GM06990 (cell line): ENCODE data around the gene FERMT1.
A peak's percentile ranks its signal among the peaks of the same experiment; 100 is the strongest.

ENCODE experiments used
- DNase-seq: peaks from one replicate; pipeline ENCODE4 v3.0.0-alpha.2; 2011; ENCODE audit not compliant: insufficient read length; ENCODE audit errors: extremely low read depth
- H3K27me3 ChIP-seq: replicated peaks from 2 replicates; pipeline ENCODE4 v1.6.0; 2011; ENCODE audit warnings: low read length; ENCODE audit not compliant: control insufficient read depth, insufficient read depth
- H3K36me3 ChIP-seq: 2 replicates; pipeline ENCODE4 v1.5.1; 2011; ENCODE audit warnings: low read length; ENCODE audit not compliant: control insufficient read depth, insufficient read depth
- H3K4me3 ChIP-seq: replicated peaks from 2 replicates; pipeline ENCODE4 v1.5.1; 2011; ENCODE audit warnings: low read depth, mild to moderate bottlenecking, control low read depth, low read length
- TF ChIP-seq, protein P1 (sequence below): IDR thresholded peaks from 2 replicates; pipeline ENCODE4 v1.5.1; 2011; ENCODE audit warnings: low read length, control low read depth, mild to moderate bottlenecking, inconsistent platforms; ENCODE audit not compliant: insufficient read depth, poor library complexity, severe bottlenecking

The FERMT1 gene, protein sequence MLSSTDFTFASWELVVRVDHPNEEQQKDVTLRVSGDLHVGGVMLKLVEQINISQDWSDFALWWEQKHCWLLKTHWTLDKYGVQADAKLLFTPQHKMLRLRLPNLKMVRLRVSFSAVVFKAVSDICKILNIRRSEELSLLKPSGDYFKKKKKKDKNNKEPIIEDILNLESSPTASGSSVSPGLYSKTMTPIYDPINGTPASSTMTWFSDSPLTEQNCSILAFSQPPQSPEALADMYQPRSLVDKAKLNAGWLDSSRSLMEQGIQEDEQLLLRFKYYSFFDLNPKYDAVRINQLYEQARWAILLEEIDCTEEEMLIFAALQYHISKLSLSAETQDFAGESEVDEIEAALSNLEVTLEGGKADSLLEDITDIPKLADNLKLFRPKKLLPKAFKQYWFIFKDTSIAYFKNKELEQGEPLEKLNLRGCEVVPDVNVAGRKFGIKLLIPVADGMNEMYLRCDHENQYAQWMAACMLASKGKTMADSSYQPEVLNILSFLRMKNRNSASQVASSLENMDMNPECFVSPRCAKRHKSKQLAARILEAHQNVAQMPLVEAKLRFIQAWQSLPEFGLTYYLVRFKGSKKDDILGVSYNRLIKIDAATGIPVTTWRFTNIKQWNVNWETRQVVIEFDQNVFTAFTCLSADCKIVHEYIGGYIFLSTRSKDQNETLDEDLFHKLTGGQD

DNA sequence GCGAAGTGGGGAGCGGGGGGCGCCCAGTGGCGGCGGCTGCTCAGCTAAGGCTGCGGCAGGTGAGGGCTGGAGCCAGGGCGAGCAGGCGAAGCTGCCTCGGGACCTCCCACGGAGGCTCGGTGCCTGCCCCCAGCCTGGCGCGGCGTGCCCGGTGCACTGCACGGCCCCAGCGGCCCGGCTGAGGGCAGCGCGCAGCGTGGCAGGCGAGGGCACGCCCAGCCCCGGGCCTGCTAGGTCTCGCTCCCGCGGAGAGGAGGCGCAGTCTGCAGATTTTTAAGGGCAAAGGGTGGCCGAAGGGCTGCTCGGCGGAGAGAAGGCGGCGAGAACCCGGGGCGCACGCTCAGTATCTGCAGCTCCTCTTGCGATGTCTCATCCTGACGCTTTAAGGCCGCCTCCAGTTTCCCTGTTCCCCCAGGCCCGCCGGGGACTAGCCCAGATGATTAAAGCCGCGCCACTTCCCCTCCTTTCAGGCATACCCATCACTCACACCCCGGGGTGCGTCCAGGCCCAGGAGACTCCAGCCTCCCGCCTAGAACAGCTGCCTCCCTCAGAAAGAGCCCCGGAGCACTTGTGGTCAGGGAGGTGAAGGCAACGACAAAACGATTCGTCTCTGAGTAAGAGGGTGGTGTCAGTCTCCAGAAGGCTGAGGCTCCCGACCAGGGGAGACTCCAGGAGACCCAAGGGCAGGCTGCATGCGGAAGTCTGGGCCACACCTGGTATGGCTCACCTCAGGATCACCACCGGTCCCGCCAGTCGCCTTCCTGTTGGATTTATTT is at the start of gene FERMT1:
Gene FERMT1, minus strand, starts transcription at position 158 of the 776 bp plus-strand sequence. CDS start 3,476 bp downstream, outside the sequence.
- peak; percentile 57 for DNase-seq
- peak within 1 kb of the TSS; percentile 35 for H3K4me3 ChIP-seq

DNA sequence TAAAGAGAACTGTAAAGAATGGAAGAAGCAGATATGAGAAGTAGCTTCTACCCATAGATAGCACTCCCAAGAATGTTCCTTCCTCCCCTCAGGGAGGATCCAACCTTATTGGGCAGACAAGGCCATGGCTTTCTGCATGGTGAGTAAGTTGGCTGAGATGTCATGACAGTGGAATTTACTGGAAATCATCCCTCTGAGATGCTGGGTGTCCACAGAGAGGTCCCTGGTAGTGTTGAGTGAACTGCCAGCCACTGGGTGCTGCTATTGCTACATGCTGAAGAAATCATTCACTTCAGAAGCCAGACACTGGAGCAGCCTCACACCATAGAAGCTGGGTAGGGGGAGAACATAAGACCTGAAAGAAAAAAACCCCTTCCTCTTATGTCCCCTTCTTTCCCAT is 46.4 kb upstream of the FERMT1 start:
- Histone ChIP-seq H3K4me3 (no peak overlapping the region), H3K36me3 (no peaks in the 10 kb centered on the region), H3K27me3 (no peaks in the 10 kb centered on the region)
- no peak for DNase-seq
- TF ChIP-seq, protein P1, sequence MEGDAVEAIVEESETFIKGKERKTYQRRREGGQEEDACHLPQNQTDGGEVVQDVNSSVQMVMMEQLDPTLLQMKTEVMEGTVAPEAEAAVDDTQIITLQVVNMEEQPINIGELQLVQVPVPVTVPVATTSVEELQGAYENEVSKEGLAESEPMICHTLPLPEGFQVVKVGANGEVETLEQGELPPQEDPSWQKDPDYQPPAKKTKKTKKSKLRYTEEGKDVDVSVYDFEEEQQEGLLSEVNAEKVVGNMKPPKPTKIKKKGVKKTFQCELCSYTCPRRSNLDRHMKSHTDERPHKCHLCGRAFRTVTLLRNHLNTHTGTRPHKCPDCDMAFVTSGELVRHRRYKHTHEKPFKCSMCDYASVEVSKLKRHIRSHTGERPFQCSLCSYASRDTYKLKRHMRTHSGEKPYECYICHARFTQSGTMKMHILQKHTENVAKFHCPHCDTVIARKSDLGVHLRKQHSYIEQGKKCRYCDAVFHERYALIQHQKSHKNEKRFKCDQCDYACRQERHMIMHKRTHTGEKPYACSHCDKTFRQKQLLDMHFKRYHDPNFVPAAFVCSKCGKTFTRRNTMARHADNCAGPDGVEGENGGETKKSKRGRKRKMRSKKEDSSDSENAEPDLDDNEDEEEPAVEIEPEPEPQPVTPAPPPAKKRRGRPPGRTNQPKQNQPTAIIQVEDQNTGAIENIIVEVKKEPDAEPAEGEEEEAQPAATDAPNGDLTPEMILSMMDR = peak; percentile 33

More for the DNA sequence above, at the start of gene FERMT1:
- Histone ChIP-seq H3K36me3 (no peaks in the 10 kb centered on the region), H3K27me3 (peaks cover 2% of the 10 kb centered on the region; the same call in 1 of the 2 replicates)
- TF ChIP-seq, protein P1 = no peak

DNA sequence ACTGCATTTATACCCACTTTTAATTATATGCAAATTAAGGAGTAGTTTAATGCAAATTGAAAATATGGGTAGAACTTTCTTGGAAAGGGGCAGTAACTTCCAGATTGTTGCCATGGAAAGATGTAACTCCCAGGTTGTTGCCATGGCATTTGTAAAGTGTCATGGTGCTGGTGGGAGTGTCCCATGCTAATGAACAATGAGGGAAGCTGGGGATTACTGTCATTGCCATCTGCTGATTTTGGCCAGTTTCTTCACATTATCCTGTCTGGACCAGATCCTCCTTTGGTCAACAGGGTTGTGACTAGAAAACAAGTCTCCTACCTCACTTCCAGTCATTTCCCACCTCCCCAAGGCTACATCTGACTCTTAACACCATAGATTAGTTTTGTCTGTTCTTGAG is 45.4 kb upstream of the FERMT1 start:
- DNase-seq = no peak
- Histone ChIP-seq H3K4me3 (no peak overlapping the region), H3K36me3 (no peaks in the 10 kb centered on the region), H3K27me3 (no peaks in the 10 kb centered on the region)
- TF ChIP-seq, protein P1 = no peak

DNA sequence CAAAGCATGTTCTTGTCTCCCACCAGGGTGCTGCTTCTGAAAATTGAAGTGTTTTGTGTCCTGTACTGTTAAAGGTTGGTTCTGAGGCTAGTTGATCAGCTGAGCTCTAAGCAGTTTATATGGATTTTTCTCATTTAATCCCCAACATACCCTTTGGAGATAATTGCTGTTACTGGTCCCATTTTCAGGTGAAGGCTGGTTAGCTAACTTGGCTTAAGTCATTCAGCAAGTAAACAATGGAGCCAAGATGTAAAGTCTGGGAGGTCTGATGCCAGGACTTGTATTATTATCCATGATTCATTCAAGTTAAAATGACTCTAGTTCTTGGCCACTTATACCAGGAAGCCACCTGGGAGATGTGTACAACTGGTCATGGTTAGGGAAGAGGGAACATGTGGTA is 42.5 kb upstream of the FERMT1 start:
- no peak for DNase-seq
- Histone ChIP-seq H3K27me3 (no peaks in the 10 kb centered on the region), H3K36me3 (no peaks in the 10 kb centered on the region), H3K4me3 (no peak overlapping the region)
- TF ChIP-seq, protein P1 = no peak

DNA sequence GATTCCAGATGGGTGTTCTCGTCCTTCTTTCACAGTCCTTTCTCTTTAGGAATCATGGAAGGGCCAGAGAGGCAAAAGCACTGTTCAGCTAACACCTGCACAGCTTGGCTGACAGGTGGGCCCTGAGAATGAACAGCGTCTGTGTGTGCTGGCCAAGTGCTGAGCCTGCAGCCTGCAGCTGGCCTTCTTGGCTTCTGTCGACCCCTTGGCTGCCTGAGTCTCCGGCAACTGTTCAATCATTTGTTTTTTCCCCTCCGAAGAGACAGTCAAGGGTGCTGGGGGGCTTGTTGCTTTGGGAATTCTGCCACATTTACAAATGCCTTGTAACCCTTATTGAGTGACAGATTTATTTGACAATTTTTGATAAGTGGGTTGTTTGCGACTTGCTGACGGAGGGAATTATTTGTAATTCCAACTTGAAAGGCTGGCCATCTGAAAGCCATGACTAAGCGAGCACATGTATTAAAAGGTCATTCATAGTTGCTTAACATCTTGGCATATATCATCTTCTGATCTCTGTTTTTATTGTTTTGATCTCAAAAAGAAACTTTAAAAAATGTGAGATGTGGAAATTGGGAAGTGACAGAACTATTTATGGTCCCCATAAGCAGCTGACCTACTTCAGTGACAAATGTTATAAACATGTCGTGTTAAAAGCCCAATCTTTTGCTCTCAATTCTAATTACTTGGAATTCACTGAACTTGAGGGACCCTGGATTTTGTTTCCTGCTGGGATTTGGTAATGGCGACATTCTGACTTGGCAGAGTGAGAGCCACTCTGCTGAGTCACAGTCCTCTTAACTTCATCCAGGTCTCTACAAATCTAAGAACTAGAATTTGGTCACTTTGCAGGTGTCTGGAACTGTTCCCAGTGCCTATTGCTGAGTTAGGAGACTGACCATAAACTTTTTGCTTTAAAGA is 41.9 kb upstream of the FERMT1 start:
- DNase-seq = no peak
- H3K27me3 ChIP-seq = no peaks in the 10 kb centered on the region
- H3K36me3 ChIP-seq = no peaks in the 10 kb centered on the region
- H3K4me3 ChIP-seq = no peak overlapping the region
- TF ChIP-seq, protein P1 = no peak
